ENCODE results near the gene RUSF1.
A peak's percentile ranks its signal among the peaks of the same experiment; 100 is the strongest.

RUSF1 gene

DNA sequence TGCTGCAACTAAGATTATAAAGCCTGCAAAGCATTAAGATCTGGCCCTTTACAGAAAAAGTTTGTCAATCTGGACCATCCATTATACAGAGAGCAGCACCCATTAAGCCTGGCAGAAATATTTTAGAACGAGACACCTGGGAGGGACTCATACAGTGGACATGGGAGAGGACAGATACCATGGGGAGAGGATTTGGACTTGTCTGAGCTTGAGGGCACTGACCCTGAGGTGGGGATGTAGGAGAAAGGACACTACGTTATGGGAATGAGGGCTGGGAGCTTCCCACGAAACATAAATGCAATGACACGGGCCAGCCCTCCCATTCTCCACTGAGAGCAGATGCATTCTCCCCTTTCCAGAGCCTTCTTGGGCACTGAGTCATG lies 6.2 kb downstream of the RUSF1 start:
- no peak overlapping the region for H3K4me3 ChIP-seq (ENCODE audit: low read length)
- no peak for TF ChIP-seq ZNF274 (IDR thresholded peaks at IDR 0.05; ENCODE audit: low read depth, low read length)

DNA sequence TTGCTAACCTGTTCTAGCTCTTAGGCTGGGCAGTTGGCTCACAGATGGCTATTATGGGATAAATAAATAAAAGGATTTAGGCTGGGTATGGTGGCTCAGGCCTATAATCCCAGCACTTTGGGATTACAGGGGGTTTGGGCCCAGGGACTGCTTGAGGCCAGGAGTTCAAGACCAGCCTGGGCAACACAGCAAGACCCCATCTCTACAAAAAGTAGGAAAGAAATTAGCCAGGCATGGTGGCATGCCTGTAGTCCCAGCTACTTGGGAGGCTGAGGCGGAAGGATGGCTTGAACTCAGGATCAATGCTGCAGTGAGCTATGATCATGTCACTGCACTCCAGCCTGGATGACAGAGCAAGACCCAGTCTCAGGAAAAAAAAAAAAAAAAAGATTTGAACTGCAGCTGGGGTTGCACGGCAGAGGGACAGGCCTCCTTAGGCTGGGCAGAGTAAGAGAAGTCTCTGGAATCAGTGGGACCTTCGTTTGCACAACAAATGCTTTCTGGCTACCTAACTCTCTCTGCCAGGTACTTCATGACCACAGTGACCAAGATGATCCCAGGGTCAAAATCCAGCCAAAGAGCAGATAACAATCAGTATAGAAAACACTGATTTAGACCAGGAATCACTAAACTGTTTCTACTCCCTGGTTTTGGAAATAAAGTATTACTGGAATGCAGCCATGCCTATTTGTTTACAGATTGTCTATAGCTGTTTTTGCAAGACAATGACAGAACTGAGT lies 6.8 kb downstream of the RUSF1 start:
- no peak overlapping the region for H3K4me3 ChIP-seq (ENCODE audit: low read length)
- no peak for TF ChIP-seq ZNF274 (IDR thresholded peaks at IDR 0.05; ENCODE audit: low read depth, low read length)

DNA sequence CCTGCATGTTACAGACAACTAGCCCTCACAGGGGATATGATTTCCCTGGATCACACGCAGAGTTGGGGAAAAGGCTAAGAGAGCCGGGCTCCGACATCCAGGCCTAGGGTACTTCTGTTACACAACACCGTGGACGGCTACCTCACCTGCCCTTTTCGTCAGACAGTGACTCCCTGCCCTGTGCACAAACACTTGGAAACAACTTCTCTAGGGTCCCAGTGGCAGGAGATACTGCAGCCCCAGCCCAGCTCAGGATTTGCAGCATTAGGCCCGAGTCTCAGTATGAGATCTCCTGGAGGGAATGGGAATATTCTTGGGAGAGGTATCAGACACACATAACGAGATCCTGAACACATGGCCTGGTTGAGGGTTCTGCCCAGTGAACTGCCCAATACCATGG lies 8.3 kb downstream of the RUSF1 start:
- no peak for TF ChIP-seq ZNF274 (IDR thresholded peaks at IDR 0.05; ENCODE audit: low read depth, low read length)

DNA sequence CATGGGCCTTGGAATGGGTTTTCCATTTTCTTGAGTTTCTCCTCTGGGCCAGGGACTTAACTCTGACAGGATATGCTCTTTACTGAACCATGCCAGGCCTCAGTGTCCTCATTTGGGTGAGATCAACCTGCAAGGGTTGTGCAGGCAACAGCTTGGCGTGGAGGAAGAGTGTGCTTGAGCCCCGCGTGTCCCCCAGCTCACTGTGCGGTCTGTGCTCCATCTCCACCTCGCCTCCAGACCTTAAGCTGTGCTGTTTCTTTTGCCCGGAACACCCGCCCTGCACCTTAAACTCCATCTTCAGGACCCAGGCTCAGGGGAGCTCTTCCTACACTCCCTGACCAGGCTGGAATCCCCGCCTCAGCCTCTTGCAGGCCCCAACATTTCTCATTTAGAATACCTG lies 9.7 kb downstream of the RUSF1 start:
- no peak for TF ChIP-seq ZNF274 (IDR thresholded peaks at IDR 0.05; ENCODE audit: low read depth, low read length)
- no peak overlapping the region for H3K4me3 ChIP-seq (ENCODE audit: low read length)

More for the DNA sequence above, 8.3 kb downstream of the RUSF1 start:
- H3K4me3 ChIP-seq (ENCODE audit: low read length): no peak overlapping the region

DNA sequence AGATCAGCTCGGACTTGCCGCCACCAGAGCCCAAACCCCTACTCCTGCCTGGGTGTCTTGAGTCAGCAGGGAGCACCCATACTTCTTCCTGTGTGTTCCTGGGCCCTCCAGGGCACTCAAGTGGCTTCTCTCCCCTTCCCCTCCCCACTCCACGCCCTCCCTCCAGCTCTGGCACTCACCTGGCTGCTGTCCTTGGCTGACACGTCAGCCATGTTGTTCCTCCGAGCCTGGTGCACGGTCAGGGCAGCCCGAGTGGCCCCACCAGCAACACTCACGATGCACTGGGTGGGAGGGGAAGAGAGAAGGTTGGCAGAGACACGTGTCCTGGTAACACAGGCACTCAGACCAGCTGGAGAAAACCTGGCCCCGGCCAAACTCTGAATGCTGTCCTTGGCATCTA lies 11.5 kb downstream of the RUSF1 start:
- H3K4me3 ChIP-seq (ENCODE audit: low read length): no peak overlapping the region
- no peak for TF ChIP-seq ZNF274 (IDR thresholded peaks at IDR 0.05; ENCODE audit: low read depth, low read length)

DNA sequence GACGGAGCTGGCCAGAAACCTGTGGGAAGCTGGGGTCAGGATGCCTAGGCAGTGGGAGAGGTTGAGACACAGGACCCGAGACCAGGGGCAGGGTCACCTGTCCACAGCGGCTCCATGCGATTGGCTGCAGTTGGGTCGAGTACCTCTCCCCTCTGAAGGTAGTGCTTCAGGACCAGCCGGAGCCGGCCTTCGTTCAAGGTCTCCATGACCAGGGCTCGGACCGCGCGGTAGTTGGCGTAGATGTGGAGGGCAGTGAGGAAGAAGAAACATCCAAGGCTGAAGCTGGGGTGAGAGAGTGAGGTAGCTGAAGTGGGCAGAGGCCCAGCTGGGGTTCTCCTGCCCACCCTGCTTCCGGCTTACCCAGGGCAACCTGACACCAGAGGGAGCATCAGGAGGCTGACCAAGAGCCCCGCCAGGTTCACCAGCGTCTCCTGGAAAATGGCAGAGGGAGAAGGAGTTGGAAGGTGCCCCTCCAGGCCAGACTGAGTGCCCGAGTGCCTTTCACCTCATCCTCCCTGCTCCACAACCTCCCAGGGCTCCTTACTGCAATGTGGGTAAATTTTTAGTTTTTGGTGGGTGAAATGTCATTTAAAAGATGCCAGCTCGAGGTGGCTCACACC lies 14.6 kb downstream of the RUSF1 start:
- TF ChIP-seq ZNF274 (IDR thresholded peaks at IDR 0.05; ENCODE audit: low read depth, low read length): no peak

DNA sequence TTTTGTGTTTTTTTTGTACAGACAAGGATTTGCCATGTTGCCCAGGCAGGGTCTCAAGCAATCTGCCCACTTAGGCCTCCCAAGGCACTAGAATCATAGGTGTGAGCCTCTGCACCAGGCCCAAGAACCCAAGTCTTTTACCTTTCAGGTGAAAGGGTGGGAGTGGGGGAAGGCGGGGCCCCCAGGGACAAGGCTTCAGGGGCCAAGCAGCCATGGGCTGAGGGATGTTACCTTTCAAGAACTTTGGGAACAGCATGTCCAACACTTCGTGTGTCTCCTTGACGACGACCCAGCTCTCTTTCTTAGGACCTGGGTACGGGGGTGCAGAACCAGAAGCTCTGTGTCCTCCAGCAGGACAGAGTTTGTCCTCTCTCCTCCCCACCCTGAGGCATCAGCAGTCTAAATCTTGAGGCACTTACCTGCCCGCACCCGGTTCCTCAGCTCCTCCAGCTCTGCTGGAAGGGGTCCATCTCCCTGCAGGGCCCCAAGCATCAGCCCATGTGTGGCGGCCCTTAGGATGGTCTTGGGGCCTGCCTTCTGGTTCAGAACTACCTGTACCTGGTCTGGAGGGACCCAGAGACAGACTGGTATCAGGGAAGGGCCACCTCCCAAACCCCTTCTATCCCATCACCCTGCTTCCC lies 16.3 kb downstream of the RUSF1 start:
- TF ChIP-seq ZNF274 (IDR thresholded peaks at IDR 0.05; ENCODE audit: low read depth, low read length): no peak
- no peak overlapping the region for H3K4me3 ChIP-seq (ENCODE audit: low read length)

More for the DNA sequence above, 14.6 kb downstream of the RUSF1 start:
- H3K4me3 ChIP-seq (ENCODE audit: low read length): no peak overlapping the region

DNA sequence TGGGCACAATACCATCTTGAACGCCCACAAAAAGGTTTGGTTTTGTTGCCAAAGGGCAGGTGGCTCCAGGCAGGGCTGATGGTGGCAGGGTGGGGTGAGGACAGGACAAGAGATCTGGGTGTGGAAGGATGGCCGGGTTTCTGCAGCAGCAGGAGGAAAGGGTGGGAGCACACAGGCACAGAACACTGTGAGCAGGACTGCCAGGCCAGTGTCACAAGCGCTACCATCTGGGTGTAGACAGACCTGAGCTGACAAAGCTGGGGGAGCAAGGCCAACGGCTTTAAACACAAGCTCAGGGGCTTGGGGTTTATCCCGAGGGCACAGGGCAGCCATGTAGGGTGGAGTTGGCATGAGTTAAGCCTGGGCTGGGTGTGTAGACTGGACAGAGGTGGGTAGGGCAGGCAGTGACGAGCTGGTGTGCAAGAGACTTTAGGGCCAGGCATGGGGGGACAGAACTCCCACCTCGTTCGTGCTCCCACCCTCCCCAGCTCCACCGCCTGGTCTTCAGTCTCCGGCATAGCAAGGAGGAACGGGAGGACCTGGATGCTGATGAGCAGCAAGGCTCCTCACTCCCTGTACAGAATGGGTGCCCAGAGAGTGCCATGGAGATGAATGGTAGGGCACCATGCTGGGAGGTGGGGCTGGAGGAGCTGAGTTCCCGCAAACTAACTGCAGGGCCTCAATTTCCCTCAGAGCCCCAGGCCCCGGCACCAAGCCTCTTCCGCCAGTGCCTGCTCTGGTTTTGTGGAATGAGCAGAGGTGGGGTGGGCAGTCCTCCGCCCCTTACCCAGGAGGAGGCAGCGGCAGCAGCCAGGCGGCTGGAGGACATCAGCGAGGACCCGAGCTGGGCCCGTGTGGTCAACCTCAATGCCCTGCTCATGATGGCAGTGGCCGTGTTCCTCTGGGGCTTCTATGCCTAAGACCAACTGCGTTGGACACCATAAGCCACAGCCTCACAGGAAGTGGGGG lies 18.3 kb downstream of the RUSF1 start:
- no peak for TF ChIP-seq ZNF274 (IDR thresholded peaks at IDR 0.05; ENCODE audit: low read depth, low read length)

DNA sequence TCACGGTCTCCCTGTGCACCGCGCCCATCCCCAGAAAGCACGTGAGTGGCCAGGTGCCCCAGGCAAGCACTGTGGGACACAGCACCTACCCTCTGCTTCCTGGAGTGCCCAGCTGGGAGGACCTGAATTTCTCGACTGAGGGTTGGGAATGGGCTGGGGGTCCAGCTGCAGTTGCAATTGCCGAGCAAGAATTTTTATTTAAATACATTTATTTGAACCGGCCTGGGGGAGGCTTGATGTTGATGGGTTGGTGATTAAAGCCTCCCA lies 19.0 kb downstream of the RUSF1 start:
- H3K4me3 ChIP-seq (ENCODE audit: low read length): no peak overlapping the region
- TF ChIP-seq ZNF274 (IDR thresholded peaks at IDR 0.05; ENCODE audit: low read depth, low read length): no peak

More for the DNA sequence above, 18.3 kb downstream of the RUSF1 start:
- no peak overlapping the region for H3K4me3 ChIP-seq (ENCODE audit: low read length)

DNA sequence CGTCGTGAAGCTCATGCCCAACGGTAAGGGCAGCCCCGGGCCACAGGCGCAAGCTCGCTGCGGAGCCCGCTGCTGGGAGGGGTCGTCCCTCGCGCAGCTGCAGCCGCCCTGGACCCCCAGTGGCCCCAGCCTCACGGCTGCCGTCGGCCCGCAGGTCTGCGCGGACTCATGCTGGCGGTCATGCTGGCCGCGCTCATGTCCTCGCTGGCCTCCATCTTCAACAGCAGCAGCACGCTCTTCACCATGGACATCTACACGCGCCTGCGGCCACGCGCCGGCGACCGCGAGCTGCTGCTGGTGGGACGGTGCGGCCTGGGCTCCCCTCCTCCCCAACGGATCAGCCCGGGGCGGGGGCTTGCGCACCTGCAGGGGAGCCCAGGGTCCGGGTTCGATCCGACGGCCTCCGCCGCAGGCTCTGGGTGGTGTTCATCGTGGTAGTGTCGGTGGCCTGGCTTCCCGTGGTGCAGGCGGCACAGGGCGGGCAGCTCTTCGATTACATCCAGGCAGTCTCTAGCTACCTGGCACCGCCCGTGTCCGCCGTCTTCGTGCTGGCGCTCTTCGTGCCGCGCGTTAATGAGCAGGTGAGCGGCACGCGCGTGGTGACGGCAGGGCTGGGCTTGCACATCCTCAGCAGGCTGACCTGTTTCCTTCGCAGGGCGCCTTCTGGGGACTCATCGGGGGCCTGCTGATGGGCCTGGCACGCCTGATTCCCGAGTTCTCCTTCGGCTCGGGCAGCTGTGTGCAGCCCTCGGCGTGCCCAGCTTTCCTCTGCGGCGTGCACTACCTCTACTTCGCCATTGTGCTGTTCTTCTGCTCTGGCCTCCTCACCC lies 19.5 kb downstream of the RUSF1 start:
- TF ChIP-seq ZNF274 (IDR thresholded peaks at IDR 0.05; ENCODE audit: low read depth, low read length): no peak
- H3K4me3 ChIP-seq (ENCODE audit: low read length): no peak overlapping the region

DNA sequence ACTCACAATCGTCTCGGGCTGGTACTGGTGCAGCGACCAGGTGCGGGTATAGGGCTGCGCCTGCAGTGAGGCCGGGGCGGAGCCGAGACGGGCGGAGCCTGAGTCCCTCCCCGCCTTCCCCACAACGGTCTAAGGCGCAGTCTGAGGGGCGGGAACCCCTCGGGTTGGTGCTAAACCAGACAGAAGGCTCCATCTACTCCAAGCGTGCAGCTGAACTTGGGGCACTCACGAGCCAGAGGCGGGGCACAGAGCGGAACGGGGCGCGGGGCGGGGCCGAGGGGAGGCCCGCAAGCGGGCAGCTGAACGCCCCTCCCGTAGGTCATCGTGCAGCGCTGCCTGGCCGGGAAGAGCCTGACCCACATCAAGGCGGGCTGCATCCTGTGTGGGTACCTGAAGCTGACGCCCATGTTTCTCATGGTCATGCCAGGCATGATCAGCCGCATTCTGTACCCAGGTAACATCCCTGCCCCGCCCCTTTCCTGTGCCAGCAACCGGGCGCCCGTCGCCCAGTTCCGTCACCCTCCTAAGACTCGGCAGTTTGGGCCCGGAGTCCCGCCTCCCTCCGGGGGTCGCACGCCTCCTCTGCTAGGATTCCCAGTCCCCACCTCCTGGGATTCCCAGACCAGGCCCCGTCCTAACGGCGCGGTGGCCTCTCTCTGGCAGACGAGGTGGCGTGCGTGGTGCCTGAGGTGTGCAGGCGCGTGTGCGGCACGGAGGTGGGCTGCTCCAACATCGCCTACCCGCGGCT lies 20.3 kb downstream of the RUSF1 start:
- H3K4me3 ChIP-seq (ENCODE audit: low read length): peak overlapping the region; percentile 37; the same call in 1 of the 2 replicates
- TF ChIP-seq ZNF274 (IDR thresholded peaks at IDR 0.05; ENCODE audit: low read depth, low read length): no peak

DNA sequence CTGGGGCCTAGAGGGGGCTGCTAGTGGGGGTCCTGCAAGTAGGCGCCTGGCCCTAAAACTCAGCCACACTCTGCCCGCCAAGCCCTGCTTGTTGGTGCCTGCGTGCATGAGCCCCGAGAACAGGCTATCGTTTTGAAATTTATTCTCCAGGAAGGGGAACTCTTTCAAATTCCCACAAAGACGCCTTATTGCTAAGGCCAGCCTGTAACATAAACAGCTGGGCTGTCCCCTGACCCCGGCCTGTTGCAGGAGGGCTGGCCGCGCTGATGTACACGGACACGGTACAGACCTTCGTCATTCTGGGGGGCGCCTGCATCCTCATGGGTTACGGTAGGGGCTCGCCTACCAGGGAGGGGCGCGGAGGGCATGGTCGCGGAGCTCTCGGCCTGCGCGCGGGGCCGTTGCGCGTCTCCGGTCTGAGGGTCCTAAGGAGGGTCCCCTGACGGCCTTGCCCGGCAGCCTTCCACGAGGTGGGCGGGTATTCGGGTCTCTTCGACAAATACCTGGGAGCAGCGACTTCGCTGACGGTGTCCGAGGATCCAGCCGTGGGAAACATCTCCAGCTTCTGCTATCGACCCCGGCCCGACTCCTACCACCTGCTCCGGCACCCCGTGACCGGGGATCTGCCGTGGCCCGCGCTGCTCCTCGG lies 21.0 kb downstream of the RUSF1 start:
- TF ChIP-seq ZNF274 (IDR thresholded peaks at IDR 0.05; ENCODE audit: low read depth, low read length): no peak
- peak overlapping the region; percentile 37; the same call in 1 of the 2 replicates for H3K4me3 ChIP-seq (ENCODE audit: low read length)

Data from GM08714 (cell line).